HG03354 (cell line): ENCODE results near the gene IFNL3.
A peak's percentile ranks its signal among the peaks of the same experiment; 100 is the strongest.
"Not testable (repeated sequence)": the region's sequence is repeated elsewhere in the genome, so short reads cannot be mapped to it uniquely, and the experiment has no call there.

Experiments used
- ATAC-seq: cut with Tn5 transposase; IDR thresholded peaks from one replicate; pipeline ENCODE4 v1.9.1; 2021; ENCODE audit warnings: mild to moderate bottlenecking; ENCODE audit not compliant: unreplicated experiment, poor library complexity, severe bottlenecking

Gene IFNL3

DNA sequence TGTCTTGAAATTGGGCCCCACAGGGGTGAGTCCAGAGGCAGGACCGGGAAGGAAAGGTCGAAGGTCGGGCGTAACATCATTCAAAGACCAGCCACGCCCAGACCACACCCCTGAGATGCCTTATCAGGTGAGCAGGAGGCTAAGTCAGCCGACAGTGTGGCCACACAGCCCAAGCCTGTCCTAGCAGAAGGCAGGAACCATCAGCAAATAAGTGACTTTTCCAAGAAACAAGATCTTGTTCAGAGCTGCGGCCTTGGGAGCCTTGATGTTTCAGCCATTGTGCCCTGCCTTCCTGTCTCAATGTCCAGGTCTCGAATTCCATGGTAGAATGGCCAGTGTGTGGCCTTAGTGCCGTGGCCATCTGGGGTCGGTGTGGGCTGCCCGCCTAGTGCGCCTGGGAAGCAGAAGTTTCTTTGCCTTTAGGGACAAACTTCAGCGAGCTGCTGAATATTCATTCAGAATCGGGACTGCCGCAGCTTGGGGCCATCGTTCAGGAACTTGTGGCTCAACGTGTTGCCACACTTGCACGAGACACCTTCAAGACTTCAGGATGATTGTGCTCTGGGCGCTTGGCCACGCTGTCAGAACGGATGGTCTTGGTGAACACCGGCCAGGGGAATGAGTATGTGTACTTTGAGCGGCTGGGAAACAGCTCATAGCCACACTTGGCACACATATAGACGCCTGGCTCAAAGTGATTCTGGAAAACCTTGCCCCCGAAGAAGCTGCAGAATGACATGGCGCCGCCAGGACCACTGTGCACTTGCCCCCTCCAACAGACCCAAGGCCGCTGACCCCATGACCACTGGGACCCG lies 9.9 kb upstream of the IFNL3 start:
- no peak for ATAC-seq

DNA sequence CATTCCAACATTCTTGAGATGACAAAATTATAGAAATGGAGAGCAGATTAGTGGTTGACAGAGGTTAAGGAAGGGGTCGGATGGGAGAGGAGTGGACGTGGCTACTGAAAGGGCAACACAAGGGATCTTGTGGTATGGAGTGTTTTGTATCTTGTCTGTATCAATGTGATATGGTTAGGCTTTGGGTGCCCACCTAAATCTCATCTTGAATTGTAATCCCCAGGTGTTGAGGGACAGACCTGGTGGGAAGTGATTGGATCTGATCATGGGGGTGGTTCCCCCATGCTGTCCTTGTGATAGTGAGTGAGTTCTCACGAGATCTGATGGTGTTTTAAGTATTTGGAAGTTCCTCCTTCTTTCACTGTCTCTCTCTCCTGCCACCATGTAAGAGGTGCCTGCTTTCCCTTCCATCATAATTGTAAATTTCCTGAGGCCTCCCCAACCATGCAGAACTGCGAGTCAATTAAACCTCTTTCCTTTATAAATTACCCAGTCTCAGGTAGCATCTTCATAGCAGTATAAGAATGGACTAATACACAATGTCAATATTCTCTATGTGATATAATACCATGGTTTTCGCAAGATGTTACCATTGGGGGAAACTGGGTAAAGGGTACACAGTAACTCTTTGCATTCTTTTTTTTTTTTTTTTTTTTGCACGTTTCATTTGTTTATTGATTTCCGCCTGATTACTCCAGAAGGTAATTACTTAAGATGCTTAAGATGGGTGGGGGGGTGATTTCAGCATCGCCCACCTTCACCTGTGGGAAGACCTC lies 8.8 kb upstream of the IFNL3 start:
- ATAC-seq = no peak

- ATAC-seq = no peak
These were observed 7.7 kb upstream of the IFNL3 start for GRCh38 chr19:39252458-39252857.

- ATAC-seq = no peak
These were observed 7.0 kb upstream of the IFNL3 start for GRCh38 chr19:39251846-39252245.

GRCh38 chr19:39251081-39251480 lies 6.3 kb upstream of the IFNL3 start:
- no peak for ATAC-seq

DNA sequence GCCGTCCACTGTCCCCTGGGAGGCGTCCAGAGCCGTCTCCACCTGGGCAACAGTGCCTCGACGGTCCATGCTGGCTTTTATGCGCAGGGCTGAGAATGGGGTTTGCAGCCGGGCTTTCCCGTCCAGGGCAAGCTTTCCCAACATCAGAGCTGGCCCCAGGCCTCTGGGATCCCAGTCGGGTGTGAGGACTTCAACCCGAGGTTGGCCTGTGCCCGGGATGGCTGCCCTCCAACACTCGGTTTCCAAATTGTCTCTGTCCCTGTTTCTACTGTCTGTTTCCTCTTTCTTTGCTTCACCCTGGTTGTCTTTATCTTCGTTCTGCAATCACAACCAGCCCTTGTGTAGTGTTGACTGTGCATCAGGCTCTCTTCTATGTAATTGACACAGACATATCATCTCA lies 4.0 kb upstream of the IFNL3 start, which contains the start of gene IFNL4:
Gene IFNL4, minus strand, starts transcription at position 51 of the 400 bp plus-strand sequence.
- no peak for ATAC-seq

GRCh38 chr19:39247701-39248664 lies 3.2 kb upstream of the IFNL3 start:
- no peak for ATAC-seq

DNA sequence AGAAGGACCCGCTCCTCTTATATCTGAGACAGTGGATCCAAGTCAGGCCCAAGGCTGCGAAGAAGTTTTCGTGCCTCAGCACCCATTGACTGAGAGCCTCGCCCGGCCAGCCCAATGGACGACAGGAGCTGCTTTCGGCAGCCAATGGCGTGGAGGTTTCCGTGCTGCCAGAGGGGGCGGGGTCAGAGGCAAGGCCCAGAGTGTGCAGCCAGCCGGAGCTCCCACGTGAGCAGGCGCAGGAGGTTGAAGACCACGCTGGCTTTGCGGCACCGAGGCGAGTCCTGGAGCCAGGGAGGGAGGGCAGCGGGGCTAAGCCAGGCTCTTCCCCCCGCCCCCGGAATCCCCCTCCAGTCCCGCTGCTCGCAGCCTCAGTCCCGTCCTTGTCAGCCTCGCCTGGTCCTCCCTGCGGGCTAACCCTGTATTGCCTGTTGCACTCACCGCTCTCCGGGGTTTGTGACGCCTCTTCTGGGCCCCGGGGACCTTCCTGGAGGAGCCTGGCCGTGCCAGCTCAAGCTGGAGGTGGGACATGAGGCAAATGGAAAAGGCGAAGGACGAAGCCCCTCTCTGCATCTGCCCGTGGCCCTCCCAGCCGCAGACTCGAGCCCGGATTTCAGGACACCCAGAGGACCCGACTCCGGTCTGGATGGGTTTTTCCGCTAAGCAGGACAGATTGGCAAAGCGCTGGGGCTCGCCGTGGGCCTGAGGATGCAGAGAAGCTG lies 2.3 kb upstream of the IFNL3 start:
- ATAC-seq = no peak

DNA sequence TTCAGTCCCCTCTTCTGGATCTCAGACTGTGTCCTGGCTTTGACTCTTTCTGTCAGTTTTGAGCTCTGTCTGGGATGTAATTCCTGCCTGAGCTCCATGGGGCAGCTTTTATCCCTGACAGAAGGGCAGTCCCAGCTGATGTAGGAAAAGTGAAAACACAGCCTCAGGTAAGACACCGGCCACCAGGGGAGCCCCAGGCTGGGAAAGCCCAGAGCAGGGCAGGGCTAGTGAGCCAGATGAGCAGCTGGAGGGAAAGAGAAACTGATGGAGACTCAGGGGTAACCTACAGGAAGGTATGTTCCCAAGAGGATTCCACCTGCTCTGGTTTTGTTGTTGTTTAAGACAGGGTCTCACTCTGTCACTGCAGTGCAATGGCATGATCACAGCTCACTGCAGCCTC lies 360 bp upstream of the IFNL3 start:
- ATAC-seq = not testable (repeated sequence)

- not testable (repeated sequence) for ATAC-seq
These were observed 1.1 kb downstream of the IFNL3 start for GRCh38 chr19:39243741-39244140.

DNA sequence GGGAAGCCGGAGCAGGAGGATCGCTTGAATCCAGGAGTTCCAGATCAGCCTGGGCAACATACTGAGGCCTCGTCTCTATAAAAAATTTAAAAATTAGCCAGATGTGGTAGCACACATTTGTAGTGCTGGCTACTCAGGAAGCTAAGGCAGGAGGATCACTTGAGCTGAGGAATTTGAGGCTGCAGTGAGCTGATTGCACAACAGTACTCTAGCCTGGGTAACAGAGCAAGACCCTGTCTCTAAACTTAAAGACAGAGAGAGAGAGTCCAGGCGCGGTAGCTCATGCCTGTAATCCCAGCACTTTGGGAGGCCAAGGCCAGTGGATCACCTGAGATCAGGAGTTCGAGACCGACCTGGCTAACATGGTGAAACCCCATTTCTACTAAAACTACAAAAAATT lies 4.4 kb downstream of the IFNL3 start:
- no peak for ATAC-seq

GRCh38 chr19:39238944-39239343 lies 5.9 kb downstream of the IFNL3 start:
- no peak for ATAC-seq

- no peak for ATAC-seq
These were observed 6.6 kb downstream of the IFNL3 start for GRCh38 chr19:39238209-39238608.

DNA sequence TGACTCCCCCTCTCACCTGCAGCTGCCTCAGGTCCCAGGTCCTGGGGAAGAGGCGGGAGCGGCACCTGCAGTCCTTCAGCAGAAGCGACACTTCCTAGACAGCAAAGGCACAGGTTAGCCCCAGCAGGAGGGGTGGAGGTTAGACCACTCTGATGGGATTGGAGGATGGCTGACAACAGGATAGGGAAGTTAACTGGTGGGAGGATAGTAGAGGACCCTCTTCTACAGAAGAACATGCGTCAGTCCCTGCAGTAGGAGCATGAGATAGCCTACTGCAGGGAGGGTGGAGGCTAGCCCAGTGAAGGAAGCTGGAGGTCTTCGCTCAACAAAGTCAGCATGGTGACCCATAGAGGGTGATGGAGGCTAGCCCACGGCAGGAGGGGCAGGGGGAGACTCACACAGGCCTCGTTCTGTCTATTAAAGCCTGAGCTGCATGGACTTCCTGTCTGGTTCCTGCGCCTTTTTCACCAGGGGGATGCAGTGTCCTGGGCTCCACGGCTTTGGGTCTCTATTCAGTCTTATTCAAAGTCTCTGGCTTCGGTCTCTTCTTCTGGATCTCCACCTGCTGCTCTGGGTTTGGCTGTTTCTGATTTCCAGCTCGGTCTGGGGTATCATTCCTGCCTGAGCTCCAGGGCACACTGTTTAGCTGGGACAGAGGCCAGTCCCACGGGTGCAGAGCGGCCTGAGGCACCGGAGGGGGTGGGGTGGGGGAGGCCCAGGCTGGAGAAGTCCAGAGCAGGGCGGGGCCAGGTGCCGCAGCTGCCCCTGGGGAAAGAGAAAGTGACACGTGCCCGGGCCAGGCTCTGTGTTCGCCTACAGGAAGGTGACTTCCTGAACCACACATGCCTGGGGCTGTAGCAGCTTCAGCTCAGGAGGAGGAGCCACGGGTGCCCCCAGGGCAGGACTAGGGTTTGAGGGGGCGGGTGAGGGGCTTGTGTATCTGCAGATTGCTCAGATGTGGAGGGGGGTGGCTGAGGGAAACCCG lies 7.3 kb downstream of the IFNL3 start:
- peak; percentile 57 for ATAC-seq

DNA sequence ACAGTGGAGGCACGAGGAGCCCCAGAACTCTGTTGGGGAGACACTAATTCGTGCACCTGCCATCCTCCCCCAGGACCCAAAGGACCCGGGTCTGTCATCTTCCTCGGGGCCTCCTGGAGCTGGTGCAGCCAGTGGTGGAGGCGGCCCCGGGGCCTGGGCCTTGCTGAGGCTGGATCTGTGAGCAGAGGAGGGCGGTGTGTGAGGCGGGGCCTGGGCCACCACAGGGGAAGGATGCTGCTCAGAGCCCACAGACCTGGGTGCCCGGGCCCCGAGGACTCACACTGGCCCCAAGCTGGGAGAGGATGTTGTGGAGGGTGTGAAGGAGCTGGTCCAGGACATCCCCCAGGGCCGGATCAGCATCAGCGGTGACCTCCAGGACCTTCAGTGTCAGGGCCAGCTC lies 8.3 kb downstream of the IFNL3 start:
- ATAC-seq = no peak

DNA sequence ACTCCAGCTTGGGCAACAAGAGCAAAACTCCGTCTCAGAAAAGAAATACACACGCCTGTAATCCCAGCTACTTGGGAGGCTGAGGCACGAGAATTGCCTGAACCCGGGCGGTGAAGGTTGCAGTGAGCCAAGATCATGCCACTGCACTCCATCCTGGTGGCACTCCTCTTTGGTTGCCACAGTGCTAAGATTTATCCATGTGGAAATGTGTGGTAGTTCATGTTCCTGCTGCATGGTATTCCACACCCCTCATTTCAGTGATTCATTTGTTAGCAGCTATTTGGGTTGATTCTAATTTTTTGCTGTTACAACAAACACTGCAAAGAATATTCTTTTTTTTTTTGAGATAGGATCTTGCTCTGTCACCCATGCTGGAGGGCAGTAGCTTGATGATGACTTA lies 12.1 kb downstream of the IFNL3 start:
- no peak for ATAC-seq

GRCh38 chr19:39230096-39230764 lies 14.6 kb downstream of the IFNL3 start:
- no peak for ATAC-seq

GRCh38 chr19:39224910-39225309 lies 19.9 kb downstream of the IFNL3 start:
- ATAC-seq = no peak
